Activated T-cell treated with anti-CD3 and anti-CD28 coated beads for 24 hours (primary cell): ENCODE measurements around the gene KDF1.
"Not testable (repeated sequence)": the region's sequence is repeated elsewhere in the genome, so short reads cannot be mapped to it uniquely, and the experiment has no call there.

Experiments used
- DNase-seq: peaks from one replicate; pipeline ENCODE4 v3.0.0-alpha.2; 2020; ENCODE audit warnings: low read depth

The KDF1 gene

DNA sequence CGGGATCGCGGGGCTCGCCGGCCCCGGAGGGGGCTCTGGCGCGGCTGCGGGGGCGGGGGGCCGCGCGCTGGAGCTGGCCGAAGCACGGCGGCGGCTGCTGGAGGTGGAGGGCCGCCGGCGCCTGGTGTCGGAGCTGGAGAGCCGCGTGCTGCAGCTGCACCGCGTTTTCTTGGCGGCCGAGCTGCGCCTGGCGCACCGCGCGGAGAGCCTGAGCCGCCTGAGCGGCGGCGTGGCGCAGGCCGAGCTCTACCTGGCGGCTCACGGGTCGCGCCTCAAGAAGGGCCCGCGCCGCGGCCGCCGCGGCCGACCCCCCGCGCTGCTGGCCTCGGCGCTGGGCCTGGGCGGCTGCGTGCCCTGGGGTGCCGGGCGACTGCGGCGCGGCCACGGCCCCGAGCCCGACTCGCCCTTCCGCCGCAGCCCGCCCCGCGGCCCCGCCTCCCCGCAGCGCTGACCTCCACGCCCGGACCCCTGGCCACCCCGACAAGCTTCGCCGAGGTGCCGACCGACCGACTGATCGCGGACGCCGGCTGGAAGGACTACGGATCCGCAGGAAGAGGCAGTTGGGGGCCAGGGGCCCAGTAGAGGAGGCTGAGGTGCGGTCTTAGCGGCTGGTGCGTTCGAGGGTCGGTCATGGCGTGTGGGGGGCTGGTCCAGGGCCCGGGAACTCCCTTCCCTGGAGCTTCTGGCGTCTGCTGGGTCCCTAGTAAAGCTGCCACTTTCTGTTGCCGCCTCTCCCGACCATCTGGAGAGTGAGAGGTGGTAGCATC lies 33.9 kb upstream of the KDF1 start:
- no peak for DNase-seq

- DNase-seq: peak; percentile 59
Measured at GRCh38 chr1:26993237-26994019, 33.2 kb upstream of the KDF1 start, which contains the start of gene TRNP1. Gene TRNP1 (plus strand): TSS chr1:26993692. CDS start chr1:26993787, 95 bp downstream.

DNA sequence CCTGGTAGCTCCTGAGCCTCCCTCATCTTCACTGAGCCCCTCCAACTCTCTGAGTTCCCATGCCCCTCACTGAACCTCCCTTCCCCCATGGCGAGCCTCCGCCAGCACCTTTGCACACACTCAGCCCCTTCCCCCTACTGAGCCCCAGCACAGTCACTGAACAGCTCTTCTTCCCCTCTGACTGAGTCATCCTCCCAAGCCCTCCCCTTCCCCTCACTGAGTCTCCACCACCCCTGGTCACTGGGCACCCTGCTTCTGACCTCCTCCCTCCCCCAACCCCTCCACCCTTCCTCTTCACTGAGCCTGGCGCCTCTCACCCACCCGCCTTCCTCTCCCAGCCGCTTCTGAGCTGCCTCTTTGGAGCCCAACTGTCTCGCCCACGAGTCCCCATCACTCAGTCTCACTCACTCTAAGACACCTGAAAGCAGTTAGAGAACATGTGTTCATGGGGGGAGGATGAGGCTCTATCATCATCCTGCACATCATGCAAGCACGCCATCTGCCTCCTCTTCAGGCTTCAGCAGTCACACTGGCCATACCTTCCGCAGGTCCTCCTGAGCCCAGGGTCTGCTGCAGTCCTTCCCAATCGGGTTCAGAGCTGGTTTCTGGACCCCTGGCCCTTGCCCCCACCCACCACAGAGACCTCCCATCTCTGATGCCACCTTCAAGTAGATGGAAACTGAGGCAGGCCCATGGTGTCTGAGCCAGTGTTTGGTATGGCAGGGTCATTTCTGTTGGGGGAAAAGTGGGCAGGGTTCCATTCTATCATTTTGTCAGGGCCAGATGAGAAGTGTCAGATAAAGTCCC lies 31.2 kb upstream of the KDF1 start:
- no peak for DNase-seq

- DNase-seq: not testable (repeated sequence)
Measured at GRCh38 chr1:26989403-26990109, 29.3 kb upstream of the KDF1 start.

DNA sequence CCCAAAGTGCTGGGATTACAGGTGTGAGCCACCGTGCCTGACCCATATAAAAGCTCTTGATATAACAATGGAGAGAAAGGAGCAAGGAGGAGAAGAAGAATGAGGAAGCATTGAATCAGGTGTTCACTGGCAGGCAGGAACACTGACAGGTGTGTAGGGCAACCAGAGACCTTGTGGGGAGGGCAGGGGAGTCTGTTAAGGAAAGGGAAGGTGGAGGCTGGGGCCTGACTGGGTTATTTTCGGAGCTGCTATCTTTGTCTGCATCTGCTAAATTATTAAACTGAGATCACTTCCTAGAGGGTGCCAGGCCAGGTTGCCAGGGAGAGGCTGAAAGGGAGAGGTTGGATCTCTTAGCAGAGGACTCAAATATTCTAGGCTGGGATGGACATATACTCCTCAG lies 26.4 kb upstream of the KDF1 start:
- no peak for DNase-seq

DNA sequence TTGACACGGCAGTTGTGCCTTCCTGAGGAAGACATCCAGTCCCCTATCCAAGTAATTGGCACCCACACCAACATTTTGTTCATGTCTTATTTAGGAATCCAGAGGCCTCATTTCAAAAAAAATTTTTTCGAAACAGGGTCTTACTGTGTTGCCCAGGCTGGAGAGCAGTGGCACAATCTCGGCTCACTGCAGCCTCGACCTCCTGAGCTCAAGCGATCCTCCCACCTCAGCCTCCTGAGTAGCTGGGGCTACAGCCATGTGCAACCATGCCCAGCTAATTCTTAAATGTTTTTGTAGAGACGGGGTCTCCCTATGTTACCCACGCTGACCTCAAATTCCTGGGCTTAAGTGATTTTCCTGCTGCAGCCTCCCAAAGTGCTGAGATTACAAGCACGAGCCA lies 24.0 kb upstream of the KDF1 start:
- DNase-seq: no peak

DNA sequence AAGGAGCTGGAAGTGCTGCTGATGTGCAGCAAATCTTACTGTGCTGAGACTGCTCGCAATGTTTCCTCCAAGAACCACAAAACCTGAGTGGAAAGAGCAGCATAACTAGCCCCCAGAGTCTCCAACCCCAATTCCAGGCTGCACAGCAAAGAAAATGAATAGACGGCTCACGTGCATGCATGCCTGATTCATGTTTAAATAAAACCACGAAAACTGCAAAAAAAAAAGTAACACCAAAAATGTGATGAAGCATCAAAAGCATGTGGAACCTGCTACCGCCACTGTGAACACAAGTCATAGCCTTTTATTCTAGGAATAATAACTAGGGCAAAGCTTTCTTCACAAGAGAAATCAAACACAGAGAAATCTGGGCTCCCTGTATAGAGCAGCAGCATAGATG lies 23.6 kb upstream of the KDF1 start:
- no peak for DNase-seq

DNA sequence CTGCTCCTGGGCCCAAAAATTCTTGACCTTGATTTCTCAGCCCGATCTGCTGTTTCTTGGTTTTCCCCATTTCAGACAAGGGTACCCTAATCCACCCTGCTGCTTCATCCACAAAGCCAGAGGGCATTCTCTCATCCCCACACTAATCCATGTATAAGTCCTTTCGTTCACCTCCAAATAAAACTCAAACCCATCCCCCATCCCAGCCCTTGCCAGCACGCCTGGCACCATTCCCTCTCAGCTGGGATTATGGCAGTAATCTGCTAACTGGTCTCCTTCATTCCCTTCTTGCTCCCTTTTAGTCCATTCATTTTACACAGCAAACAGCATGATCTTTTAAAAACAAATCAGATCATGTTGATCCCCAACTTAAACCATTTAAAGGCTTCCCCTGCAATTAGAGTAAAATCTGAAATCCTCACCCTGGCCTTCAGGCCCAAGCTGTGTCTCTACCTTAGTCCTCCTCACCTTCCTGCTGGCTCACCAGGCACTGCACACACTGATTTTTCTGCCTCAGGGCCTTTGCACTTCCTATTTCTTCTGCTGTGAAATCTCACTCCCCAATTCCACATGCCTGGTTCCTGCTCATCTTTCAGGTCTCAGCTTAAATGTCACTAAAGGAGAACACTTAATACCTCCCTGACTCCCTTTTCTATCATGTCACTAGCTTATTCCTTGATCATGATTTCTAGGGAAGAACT lies 21.0 kb upstream of the KDF1 start:
- no peak for DNase-seq

DNA sequence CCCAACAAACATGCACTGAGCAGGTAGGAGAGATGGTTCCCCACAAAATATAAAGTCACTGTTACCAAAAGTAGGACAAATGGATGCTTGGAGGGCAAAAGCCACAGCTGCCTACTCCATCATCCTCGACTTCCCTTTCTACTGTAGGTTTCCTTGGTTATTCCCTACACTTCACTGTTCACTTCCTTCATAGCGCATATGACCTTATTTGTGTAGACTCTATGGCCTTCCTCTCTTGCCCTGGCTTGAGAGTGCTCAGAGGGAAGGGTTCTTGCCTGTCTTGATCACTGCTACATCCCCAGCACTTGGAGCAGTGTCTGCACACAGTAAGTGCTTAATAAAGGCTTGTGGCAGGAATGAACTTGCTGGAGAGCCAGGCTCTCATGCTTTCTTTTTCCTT lies 18.6 kb upstream of the KDF1 start:
- no peak for DNase-seq

DNA sequence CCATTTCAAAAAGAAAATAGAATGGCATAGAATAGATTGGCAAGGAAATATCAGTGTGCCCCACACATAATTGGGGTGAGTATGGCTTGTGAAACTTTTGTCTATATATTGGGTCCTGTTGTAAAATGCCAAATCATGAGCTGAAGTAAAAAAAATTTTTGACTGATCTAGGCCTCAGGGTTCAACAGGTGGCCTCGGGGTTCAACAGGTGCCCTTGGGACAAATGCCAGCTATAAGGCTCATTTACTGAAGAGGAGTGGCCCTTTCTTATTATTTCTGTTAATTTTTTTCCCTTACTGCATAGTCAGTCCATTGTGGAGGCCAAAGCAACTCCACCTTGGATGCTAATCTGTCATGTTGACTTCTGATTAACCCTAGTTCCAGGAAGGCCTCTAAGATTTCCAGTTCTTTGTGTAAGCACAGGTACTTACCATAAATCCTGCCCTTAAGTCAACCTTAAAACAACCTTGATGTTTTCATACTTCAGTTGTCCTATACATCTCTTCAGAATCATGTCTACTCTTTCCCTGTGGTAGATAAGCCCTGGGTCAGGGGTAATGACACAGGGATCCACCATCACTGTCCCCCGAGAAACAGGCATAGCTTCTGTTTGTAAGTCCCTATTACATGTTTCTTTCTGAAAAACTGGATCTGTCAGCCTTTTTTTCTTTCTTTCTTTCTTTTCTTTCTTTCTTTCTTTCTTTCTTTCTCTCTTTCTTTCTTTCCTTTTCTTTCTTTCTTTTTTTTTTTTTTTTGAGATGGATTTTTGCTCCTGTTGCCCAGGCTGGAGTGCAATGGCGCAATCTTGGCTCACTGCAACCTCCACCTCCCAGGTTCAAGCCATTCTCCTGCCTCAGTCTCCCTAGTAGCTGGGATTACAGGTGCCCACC lies 16.6 kb upstream of the KDF1 start:
- DNase-seq: no peak

- DNase-seq: no peak
Measured at GRCh38 chr1:26972821-26973220, 12.6 kb upstream of the KDF1 start.

DNA sequence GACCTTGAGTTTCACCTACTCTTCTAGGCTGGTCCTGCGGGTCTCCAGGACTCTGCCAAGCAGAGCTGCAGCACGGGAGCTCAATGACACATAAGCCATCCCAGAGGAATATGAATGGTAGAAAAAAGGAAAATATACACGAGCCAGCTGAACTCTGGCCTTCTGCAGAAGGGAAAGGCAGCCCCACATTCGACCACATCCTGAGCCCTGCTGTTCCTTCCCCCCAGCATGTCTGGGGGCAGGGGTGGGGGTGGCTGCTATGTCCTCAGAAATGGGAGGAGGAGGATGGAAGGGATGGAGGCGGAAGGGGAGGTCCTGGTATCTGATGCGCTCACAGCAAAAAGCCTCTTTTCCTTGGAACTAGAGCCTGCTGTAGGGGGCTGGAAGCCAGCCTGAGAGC lies 12.1 kb upstream of the KDF1 start:
- DNase-seq: no peak

DNA sequence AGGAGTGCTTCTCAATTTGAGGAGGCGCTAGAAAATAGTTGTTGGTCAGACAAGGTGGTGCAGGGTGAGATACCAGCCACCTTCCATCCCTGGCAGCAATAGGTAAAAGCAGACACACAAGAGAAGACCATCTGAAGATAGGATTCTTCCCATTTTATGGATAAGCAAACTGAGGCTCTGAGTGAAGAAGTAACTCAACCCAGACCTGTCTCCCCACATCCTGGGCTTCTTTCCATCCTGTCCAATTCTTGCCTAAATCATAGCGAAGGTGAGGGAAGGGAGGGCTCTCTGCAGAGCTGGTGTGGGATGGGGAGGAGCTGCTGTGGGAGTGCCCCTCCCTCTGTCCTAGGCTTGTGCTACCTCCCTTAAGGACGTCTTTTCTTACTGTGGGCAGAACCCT lies 11.3 kb upstream of the KDF1 start:
- no peak for DNase-seq

GRCh38 chr1:26970810-26971209 lies 10.5 kb upstream of the KDF1 start:
- no peak for DNase-seq

- no peak for DNase-seq
Measured at GRCh38 chr1:26965628-26966027, 5.4 kb upstream of the KDF1 start.

DNA sequence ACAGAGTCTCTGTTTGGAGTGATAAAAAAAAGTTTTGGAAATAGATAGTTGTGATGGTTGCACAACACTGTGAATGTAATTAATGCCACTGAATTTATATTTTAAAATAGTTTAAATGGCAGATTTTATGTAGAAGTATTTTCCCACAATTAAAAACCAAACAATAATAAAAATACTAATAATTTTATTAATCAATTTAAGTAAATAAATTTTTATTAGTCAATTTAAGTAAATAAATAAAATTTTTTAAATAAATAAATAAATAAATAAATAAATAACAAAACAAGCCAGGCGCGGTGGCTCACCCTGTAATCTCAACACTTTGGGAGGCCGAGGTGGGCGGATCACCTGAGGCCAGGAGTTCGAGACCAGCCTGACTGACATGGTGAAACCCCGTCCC lies 4.9 kb upstream of the KDF1 start:
- no peak for DNase-seq

GRCh38 chr1:26961826-26962225 lies 1.6 kb upstream of the KDF1 start:
- no peak for DNase-seq

- DNase-seq: no peak
Measured at GRCh38 chr1:26960625-26960966, 328 bp upstream of the KDF1 start.

DNA sequence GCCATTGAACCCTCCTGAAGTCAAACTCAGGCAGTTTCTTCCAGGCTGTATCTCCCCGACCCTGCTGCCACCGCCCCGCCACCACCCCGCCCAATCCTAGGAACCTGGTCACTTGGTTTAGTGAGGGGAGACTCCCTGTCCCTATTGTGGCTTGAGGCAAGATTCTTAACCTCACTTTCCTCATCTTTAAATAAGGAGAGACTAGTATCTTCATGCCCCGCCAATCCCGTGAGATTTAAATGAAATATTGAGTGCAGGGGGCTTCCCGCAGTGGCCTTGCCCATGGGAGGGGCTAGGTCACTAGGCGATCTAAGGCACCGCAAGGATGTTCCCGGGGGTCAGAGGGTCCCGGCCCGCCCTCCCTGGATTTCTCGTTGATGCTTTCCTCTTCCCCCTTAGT lies 998 bp downstream of the KDF1 start:
- no peak for DNase-seq

DNA sequence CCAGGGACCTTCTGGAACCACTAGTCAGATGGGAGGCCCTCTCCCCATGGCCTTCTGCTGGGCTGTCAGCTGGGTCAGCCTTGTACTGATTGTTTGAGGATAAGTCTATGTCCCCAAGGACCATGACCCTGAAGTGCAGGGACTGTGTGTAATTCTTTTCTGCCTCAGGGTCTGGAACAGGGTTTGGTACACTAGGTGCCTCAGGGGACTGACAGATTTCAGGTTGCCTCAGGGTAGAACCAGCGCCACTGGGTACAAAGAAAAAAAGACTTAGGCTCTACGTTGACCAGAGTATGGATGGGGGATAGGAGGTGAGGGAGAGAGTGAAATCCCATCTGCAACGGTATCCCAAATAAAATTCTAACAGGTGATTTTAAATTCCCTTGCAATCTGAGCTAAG lies 3.0 kb downstream of the KDF1 start:
- DNase-seq: no peak

DNA sequence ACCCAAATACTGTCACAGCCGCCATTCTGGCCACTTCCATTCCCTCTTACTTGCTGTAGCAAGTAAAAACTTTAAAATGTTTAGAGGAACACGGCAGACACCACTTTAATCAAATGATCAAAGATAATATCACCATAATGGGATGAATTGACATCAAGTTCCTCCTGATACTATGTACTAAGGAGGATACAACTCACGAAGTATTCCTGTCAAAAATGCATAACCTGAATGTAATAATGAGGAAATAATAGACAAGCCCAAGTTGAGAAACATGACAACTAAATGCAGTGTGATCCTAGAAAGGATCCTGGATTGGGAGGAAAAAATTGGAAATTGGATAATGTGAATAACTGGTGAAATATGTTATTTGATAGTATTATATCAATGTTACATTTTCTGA lies 3.9 kb downstream of the KDF1 start:
- DNase-seq: no peak
